A549 (cell line): ENCODE measurements around the gene EFHD2. TPM values are rescaled to one million over a fixed set of nuclear protein-coding genes. Genes with fewer than 3 reads are reported as not detected.

Experiments used
- ATAC-seq, 2 experiments: fragments of 200-7000 bp in 1 of 2; fragments of >200 bp in 1 of 2; cut with Nextera tagmentation in 1 of 2; cut with Tn5 transposase in 1 of 2; 3 replicates each; pipeline versions ENCODE4 v1.8.0 to v1.9.1; 2018 to 2020; ENCODE audit warnings: mild to moderate bottlenecking in 1 of 2, moderate library complexity in 1 of 2
- CTCF ChIA-PET: fragments of 300-600 bp; sonication (Branson Sonifier 250); formaldehyde crosslinking; extraction: SDS; loops from one replicate; lab custom pipeline; 2021; ENCODE audit warnings: antibody characterized with exemption, inconsistent platforms; lab: Yijun Ruan, JAX
- POLR2A ChIA-PET: fragments of 350-600 bp; formaldehyde crosslinking; extraction: SDS; loops from one replicate; lab custom pipeline; 2021; ENCODE audit warnings: antibody characterized with exemption, inconsistent platforms; lab: Yijun Ruan, JAX
- DNase-seq, 2 experiments: peaks; one replicate each; pipeline versions ENCODE4 v3.0.0 to v3.0.0-alpha.2; 2011 to 2016; ENCODE audit warnings: low read depth in 1 of 2, low spot score in 1 of 2
- FAIRE-seq: peaks from 2 replicates; lab custom pipeline; 2011; peaks lifted over from hg19 to GRCh38; lab: Jason Lieb, UNC
- H3K27ac ChIP-seq, 2 experiments: fragments of >200 bp; sonication (Bioruptor Twin); formaldehyde crosslinking; 3 replicates each; pipeline ENCODE4 v1.5.1; 2016 to 2017
- H3K4me1 ChIP-seq: fragments of >200 bp; sonication (Bioruptor Twin); formaldehyde crosslinking; 3 replicates; pipeline ENCODE4 v1.6.1; 2016
- H3K4me2 ChIP-seq: fragments of >200 bp; sonication (Bioruptor Twin); formaldehyde crosslinking; 3 replicates; pipeline ENCODE4 v1.6.1; 2016
- H3K4me3 ChIP-seq: fragments of >200 bp; sonication (Bioruptor Twin); formaldehyde crosslinking; 3 replicates; pipeline ENCODE4 v1.5.1; 2016
- H3K9me3 ChIP-seq: fragments of >200 bp; sonication (Bioruptor Twin); formaldehyde crosslinking; 3 replicates; pipeline ENCODE4 v1.6.1; 2016
- ATOH8 ChIP-seq: fragments of 250-450 bp; sonication (Bioruptor Pico); IDR thresholded peaks from 2 replicates; pipeline ENCODE4 v1.5.0; 2020; ENCODE audit warnings: low read depth, mild to moderate bottlenecking, moderate library complexity
- BHLHE40 ChIP-seq: IDR thresholded peaks from 2 replicates; pipeline ENCODE4 v1.6.1; 2012; ENCODE audit warnings: low read depth, low read length, inconsistent platforms
- CEBPB ChIP-seq, 2 experiments: fragments of >200 bp in 1 of 2; sonication (Bioruptor Twin) in 1 of 2; formaldehyde crosslinking in 1 of 2; IDR thresholded peaks; 2 replicates each; pipeline ENCODE4 v1.6.1; 2012 to 2016
- CHD2 ChIP-seq: fragments of 150-350 bp; IDR thresholded peaks from 2 replicates; pipeline ENCODE4 v1.6.1; 2014; ENCODE audit warnings: low read length; ENCODE audit not compliant: partially characterized antibody
- CTCF ChIP-seq: fragments of >200 bp; sonication (Bioruptor Twin); formaldehyde crosslinking; IDR thresholded peaks from 3 replicates; pipeline ENCODE4 v1.5.1; 2016
- EHF ChIP-seq: fragments of 250-450 bp; sonication (Bioruptor Pico); IDR thresholded peaks from 2 replicates; pipeline ENCODE4 v1.5.0; 2020; ENCODE audit warnings: mild to moderate bottlenecking
- EP300 ChIP-seq, 2 experiments: fragments of >200 bp; sonication (Bioruptor Twin); formaldehyde crosslinking; IDR thresholded peaks; 2 replicates in 1 of 2; 3 replicates in 1 of 2; pipeline ENCODE4 v1.6.1; 2016 to 2017
- FOSB ChIP-seq: fragments of 250-450 bp; sonication (Bioruptor Pico); IDR thresholded peaks from 2 replicates; pipeline ENCODE4 v1.5.0; 2020; ENCODE audit warnings: mild to moderate bottlenecking, moderate library complexity
- GATA3 ChIP-seq: IDR thresholded peaks from 2 replicates; pipeline ENCODE4 v1.6.1; 2012; ENCODE audit warnings: borderline replicate concordance
- HES2 ChIP-seq: fragments of >200 bp; sonication (Bioruptor Twin); formaldehyde crosslinking; IDR thresholded peaks from 2 replicates; pipeline ENCODE4 v1.6.1; 2016
- HEYL ChIP-seq: fragments of 250-450 bp; sonication (Bioruptor Pico); IDR thresholded peaks from 2 replicates; pipeline ENCODE4 v1.8.0; 2021; ENCODE audit warnings: mild to moderate bottlenecking, moderate library complexity
- HMGXB4 ChIP-seq: fragments of 250-450 bp; sonication (Bioruptor Pico); IDR thresholded peaks from 2 replicates; pipeline ENCODE4 v1.5.0; 2021; ENCODE audit warnings: mild to moderate bottlenecking, moderate library complexity, borderline replicate concordance
- HOXB13 ChIP-seq: fragments of 250-450 bp; sonication (Bioruptor Pico); IDR thresholded peaks from 2 replicates; pipeline ENCODE4 v1.5.0; 2020; ENCODE audit warnings: low read depth, mild to moderate bottlenecking, moderate library complexity
- HOXB5 ChIP-seq: fragments of 250-450 bp; sonication (Bioruptor Pico); IDR thresholded peaks from 2 replicates; pipeline ENCODE4 v1.5.0; 2020; ENCODE audit warnings: mild to moderate bottlenecking, moderate library complexity
- JUNB ChIP-seq: fragments of >200 bp; sonication (Bioruptor Twin); formaldehyde crosslinking; IDR thresholded peaks from 2 replicates; pipeline ENCODE4 v1.6.1; 2016
- MAFK ChIP-seq: fragments of 450-650 bp; IDR thresholded peaks from 2 replicates; pipeline ENCODE4 v1.6.1; 2014; ENCODE audit not compliant: partially characterized antibody
- MAZ ChIP-seq: fragments of 150-350 bp; IDR thresholded peaks from 2 replicates; pipeline ENCODE4 v1.6.1; 2014; ENCODE audit warnings: antibody characterized with exemption, low read depth, low read length, borderline replicate concordance
- NFE2L2 ChIP-seq: fragments of 150-350 bp; conservative IDR thresholded peaks from 2 replicates; pipeline ENCODE4 v1.6.1; 2014; ENCODE audit warnings: low read length
- NPAS2 ChIP-seq: fragments of 250-450 bp; sonication (Bioruptor Pico); IDR thresholded peaks from 2 replicates; pipeline ENCODE4 v1.8.0; 2022; ENCODE audit warnings: mild to moderate bottlenecking, moderate library complexity, borderline replicate concordance
- NR3C1 ChIP-seq: fragments of >200 bp; sonication (Bioruptor Twin); formaldehyde crosslinking; IDR thresholded peaks from 3 replicates; pipeline ENCODE4 v1.6.1; 2017
- PBX3 ChIP-seq: IDR thresholded peaks from 2 replicates; pipeline ENCODE4 v1.6.1; 2012
- RAD21 ChIP-seq, 2 experiments: fragments of >200 bp in 1 of 2; sonication (Bioruptor Twin) in 1 of 2; formaldehyde crosslinking in 1 of 2; IDR thresholded peaks in 1 of 2; conservative IDR thresholded peaks in 1 of 2; 2 replicates in 1 of 2; 3 replicates in 1 of 2; pipeline ENCODE4 v1.6.1; 2012 to 2018; ENCODE audit warnings: inconsistent platforms in 1 of 2
- RARB ChIP-seq: fragments of 250-450 bp; sonication (Bioruptor Pico); IDR thresholded peaks from 2 replicates; pipeline ENCODE4 v1.8.0; 2021; ENCODE audit warnings: mild to moderate bottlenecking, moderate library complexity
- RCOR1 ChIP-seq: fragments of 150-350 bp; IDR thresholded peaks from 2 replicates; pipeline ENCODE4 v1.6.1; 2014; ENCODE audit warnings: antibody characterized with exemption, low read length, low read depth
- RFX5 ChIP-seq: fragments of 450-650 bp; IDR thresholded peaks from 2 replicates; pipeline ENCODE4 v1.7.1; 2014; ENCODE audit warnings: antibody characterized with exemption, mild to moderate bottlenecking, moderate library complexity
- RNF2 ChIP-seq: fragments of 200-600 bp; sonication (generic); IDR thresholded peaks from 2 replicates; pipeline ENCODE4 v1.6.1; 2016; ENCODE audit warnings: low read depth, mild to moderate bottlenecking, antibody characterized with exemption, moderate library complexity, borderline replicate concordance
- SMC3 ChIP-seq: fragments of >200 bp; sonication (Bioruptor Twin); formaldehyde crosslinking; IDR thresholded peaks from 3 replicates; pipeline ENCODE4 v1.6.1; 2018; ENCODE audit warnings: inconsistent platforms
- ZFP36 ChIP-seq: fragments of 450-650 bp; IDR thresholded peaks from 2 replicates; pipeline ENCODE4 v1.6.1; 2014; ENCODE audit warnings: borderline replicate concordance; ENCODE audit not compliant: partially characterized antibody
- ZNF302 ChIP-seq: fragments of 250-450 bp; sonication (Bioruptor Pico); IDR thresholded peaks from 2 replicates; pipeline ENCODE4 v1.9.0; 2021; ENCODE audit warnings: inconsistent platforms, mild to moderate bottlenecking, moderate library complexity
- ZSCAN20 ChIP-seq: fragments of 250-450 bp; sonication (Bioruptor Pico); IDR thresholded peaks from 2 replicates; pipeline ENCODE4 v1.8.0; 2022; ENCODE audit warnings: mild to moderate bottlenecking, moderate library complexity
- WGBS: methylation state at CpG from one replicate; pipeline ENCODE4 v1.1.6; 2017; ENCODE audit errors: missing lambda C conversion rate; 5-methylcytosine and 5-hydroxymethylcytosine counted together
- polyA plus RNA-seq, 4 experiments: library from polyadenylated mRNA; depleted of rRNA in 3 of 4; stranded (reverse); fragments of >200 nt; fragmentation: RNase III in 1 of 4; extraction: RNeasy Plus Mini Kit Qiagen cat#74134 plus additional on column Dnase treatment in 1 of 4; gene quantifications; 2 replicates in 3 of 4; 3 replicates in 1 of 4; pipeline ENCODE4 v1.2.3, GENCODE V29; 2011 to 2017
- TF ChIP-seq, protein P1 (sequence below): fragments of >200 bp; sonication (Bioruptor Twin); formaldehyde crosslinking; IDR thresholded peaks from 3 replicates; pipeline ENCODE4 v1.6.1; 2016
- TF ChIP-seq, protein P2 (sequence below): fragments of 150-350 bp; IDR thresholded peaks from 2 replicates; pipeline ENCODE4 v1.6.1; 2014; ENCODE audit warnings: low read depth, mild to moderate bottlenecking, low read length

EFHD2 gene
- polyA plus RNA-seq, 2 of the 4 experiments (the other 2 are of a cell fraction) = 33.1 to 96.2 TPM

DNA sequence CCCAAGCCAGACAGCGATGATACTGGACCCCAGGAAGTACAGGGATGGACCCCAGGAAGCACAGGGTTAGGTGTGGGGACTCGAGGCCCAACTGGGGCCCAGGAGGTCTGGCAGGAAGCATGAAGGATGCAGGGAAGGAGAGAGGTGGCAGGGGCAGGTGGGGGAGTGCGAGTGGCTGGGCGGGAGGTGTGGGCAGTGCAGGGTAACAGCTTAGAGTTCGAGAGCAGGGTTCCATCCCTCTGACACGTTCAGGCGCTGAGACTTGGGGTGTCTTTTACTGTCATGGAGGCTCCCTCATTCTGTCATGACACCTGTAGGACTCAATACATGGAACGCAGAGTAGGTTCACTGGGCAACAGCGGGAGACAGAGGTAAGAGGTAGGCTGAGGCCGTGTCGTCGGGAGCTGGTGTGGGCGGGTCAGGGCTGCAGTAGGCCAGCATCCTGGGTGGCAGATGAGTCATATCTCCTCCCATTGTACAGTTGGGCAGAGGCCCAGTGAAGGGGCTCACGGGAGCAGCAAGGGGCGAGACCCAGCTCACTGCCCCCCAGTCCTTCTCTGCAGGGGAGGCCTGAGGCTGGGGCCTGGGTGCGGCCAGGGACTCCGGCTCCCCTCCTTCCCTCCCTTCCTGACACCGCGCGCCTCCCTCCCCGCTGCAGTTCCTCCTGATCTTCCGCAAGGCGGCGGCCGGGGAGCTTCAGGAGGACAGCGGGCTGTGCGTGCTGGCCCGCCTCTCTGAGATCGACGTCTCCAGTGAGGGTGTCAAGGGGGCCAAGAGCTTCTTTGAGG, 17.0 kb downstream of the EFHD2 start:
- POLR2A ChIA-PET = interaction anchor here (1.2 kb wide), 3 partner anchors 17 to 103 kb away, joined by 5 to 7 read pairs (median 6); partner anchors contain the start of gene EFHD2
- peak overlapping the region; percentile 97 to 98 for H3K27ac ChIP-seq
- DNase-seq (peak; percentile 54 to 89), ATAC-seq (peak; percentile 75 to 77), FAIRE-seq (no peak)
- H3K9me3 ChIP-seq = no peaks in the 10 kb centered on the region
- peaks cover 84% of the 10 kb centered on the region for H3K4me1 ChIP-seq
- 21% methylated on average over 19 of the region's 30 CpGs for WGBS
- peak overlapping the region; percentile 26; the same call in 1 of the 3 replicates for H3K4me3 ChIP-seq
- peak overlapping the region; percentile 81 for H3K4me2 ChIP-seq
- CTCF ChIA-PET = interaction anchor here (0.7 to 9.8 kb wide), 17 partner anchors 9 to 138 kb away, joined by 3 to 150 read pairs (median 5); partner anchors contain the start of gene EFHD2
- no peak for TF ChIP-seq RCOR1
- TF ChIP-seq MAFK = no peak
- no peak for TF ChIP-seq HOXB13 (CRISPR knock-in tag)
- no peak for TF ChIP-seq CHD2
- TF ChIP-seq NR3C1 = no peak
- no peak; the same call in 1 of the 2 replicates for TF ChIP-seq ATOH8
- TF ChIP-seq RAD21 (conservative IDR thresholded peaks at IDR 0.05 in 1 of 2, IDR thresholded peaks at IDR 0.05 in 1 of 2) = peak in 1 of 2 experiments; percentile 45; a peak in 2 of 5 replicates
- TF ChIP-seq RFX5 = no peak
- no peak for TF ChIP-seq CEBPB (IDR thresholded peaks at IDR 0.05)
- TF ChIP-seq MAZ = no peak
- TF ChIP-seq, protein P1, sequence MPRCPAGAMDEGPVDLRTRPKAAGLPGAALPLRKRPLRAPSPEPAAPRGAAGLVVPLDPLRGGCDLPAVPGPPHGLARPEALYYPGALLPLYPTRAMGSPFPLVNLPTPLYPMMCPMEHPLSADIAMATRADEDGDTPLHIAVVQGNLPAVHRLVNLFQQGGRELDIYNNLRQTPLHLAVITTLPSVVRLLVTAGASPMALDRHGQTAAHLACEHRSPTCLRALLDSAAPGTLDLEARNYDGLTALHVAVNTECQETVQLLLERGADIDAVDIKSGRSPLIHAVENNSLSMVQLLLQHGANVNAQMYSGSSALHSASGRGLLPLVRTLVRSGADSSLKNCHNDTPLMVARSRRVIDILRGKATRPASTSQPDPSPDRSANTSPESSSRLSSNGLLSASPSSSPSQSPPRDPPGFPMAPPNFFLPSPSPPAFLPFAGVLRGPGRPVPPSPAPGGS = no peak
- no peak for TF ChIP-seq HMGXB4 (CRISPR knock-in tag)
- no peak for TF ChIP-seq EHF (CRISPR knock-in tag)
- TF ChIP-seq ZNF302 (CRISPR knock-in tag) = no peak
- 0 out of 2 replicates have a peak, but pooled peaks have one; percentile 38 for TF ChIP-seq GATA3
- TF ChIP-seq HEYL (CRISPR knock-in tag) = no peak
- TF ChIP-seq HES2 = no peak
- TF ChIP-seq, protein P2, sequence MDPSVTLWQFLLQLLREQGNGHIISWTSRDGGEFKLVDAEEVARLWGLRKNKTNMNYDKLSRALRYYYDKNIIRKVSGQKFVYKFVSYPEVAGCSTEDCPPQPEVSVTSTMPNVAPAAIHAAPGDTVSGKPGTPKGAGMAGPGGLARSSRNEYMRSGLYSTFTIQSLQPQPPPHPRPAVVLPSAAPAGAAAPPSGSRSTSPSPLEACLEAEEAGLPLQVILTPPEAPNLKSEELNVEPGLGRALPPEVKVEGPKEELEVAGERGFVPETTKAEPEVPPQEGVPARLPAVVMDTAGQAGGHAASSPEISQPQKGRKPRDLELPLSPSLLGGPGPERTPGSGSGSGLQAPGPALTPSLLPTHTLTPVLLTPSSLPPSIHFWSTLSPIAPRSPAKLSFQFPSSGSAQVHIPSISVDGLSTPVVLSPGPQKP = no peak
- TF ChIP-seq SMC3 = peak; percentile 54
- peak in 1 of 2 experiments; percentile 29; a peak in 1 of 5 replicates for TF ChIP-seq EP300 (IDR thresholded peaks at IDR 0.05)
- no peak for TF ChIP-seq PBX3
- TF ChIP-seq FOSB (CRISPR knock-in tag) = no peak
- no peak for TF ChIP-seq ZSCAN20 (CRISPR knock-in tag)
- TF ChIP-seq RARB (CRISPR knock-in tag) = no peak
- TF ChIP-seq RNF2 = no peak
- TF ChIP-seq ZFP36 = no peak
- no peak for TF ChIP-seq NFE2L2
- no peak for TF ChIP-seq NPAS2
- peak; percentile 49 for TF ChIP-seq JUNB
- TF ChIP-seq HOXB5 (CRISPR knock-in tag) = 0 out of 2 replicates have a peak, but pooled peaks have one; percentile 28
- peak; percentile 27; the same call in 2 of the 3 replicates for TF ChIP-seq CTCF
- TF ChIP-seq BHLHE40 = no peak
